Mammary epithelial cell (primary cell): ENCODE measurements around the gene SPIN1.

ENCODE experiments used
- EZH2 ChIP-seq: IDR thresholded peaks from 2 replicates; pipeline ENCODE4 v1.6.1; 2012; ENCODE audit warnings: low read length, inconsistent platforms, borderline replicate concordance
- TF ChIP-seq, protein P1 (sequence below), 2 donors: IDR thresholded peaks in 1 of 2; conservative IDR thresholded peaks in 1 of 2; 2 replicates each; pipeline ENCODE4 v1.5.1; 2011 to 2012; ENCODE audit warnings: inconsistent platforms in 2 of 2, low read length in 2 of 2, mild to moderate bottlenecking in 2 of 2, control low read depth in 1 of 2, low read depth in 1 of 2; ENCODE audit not compliant: insufficient read depth in 1 of 2; ENCODE audit errors: extremely low read depth in 1 of 2

DNA sequence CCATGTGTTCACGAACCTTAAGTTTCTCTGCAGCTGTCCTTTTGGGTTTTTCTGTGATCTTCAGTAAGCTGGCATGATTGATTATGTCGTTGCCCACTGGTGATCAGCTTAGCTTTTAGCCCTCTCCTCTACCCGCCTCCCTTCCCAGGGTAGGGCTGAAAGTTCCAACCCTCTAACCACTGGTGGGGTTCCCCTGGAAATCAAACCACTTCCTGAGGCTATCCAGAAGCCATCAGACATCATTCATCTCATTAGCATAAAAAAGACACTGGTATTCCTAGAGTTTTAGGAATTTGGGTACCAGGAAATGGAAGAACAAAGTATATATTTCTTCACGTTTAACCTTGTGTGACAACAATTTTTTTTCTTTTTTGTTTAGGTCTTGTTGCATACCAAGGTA, 29.8 kb downstream of the SPIN1 start:
- TF ChIP-seq, protein P1, sequence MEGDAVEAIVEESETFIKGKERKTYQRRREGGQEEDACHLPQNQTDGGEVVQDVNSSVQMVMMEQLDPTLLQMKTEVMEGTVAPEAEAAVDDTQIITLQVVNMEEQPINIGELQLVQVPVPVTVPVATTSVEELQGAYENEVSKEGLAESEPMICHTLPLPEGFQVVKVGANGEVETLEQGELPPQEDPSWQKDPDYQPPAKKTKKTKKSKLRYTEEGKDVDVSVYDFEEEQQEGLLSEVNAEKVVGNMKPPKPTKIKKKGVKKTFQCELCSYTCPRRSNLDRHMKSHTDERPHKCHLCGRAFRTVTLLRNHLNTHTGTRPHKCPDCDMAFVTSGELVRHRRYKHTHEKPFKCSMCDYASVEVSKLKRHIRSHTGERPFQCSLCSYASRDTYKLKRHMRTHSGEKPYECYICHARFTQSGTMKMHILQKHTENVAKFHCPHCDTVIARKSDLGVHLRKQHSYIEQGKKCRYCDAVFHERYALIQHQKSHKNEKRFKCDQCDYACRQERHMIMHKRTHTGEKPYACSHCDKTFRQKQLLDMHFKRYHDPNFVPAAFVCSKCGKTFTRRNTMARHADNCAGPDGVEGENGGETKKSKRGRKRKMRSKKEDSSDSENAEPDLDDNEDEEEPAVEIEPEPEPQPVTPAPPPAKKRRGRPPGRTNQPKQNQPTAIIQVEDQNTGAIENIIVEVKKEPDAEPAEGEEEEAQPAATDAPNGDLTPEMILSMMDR (conservative IDR thresholded peaks at IDR 0.05 in 1 of 2, IDR thresholded peaks at IDR 0.05 in 1 of 2; ENCODE audit: extremely low read depth in 1 of 2, insufficient read depth in 1 of 2, low read depth in 1 of 2, low read length in 2 of 2) = no peak
- no peak for TF ChIP-seq EZH2
